Keratinocyte (primary cell): ENCODE data around the gene MTA1.

Source experiments
- EZH2 ChIP-seq: IDR thresholded peaks from one replicate; pipeline ENCODE4 v1.6.1; 2012; ENCODE audit warnings: inconsistent platforms, mild to moderate bottlenecking, low read length, moderate library complexity
- TF ChIP-seq, protein P1 (sequence below), 3 experiments: IDR thresholded peaks in 1 of 3; conservative IDR thresholded peaks in 1 of 3; optimal IDR thresholded peaks in 1 of 3; 2 replicates in 2 of 3; 3 replicates in 1 of 3; pipeline versions ENCODE3 to v1.5.1; 2011; ENCODE audit warnings: low read length in 3 of 3, mild to moderate bottlenecking in 3 of 3, moderate library complexity in 2 of 3, control low read depth in 1 of 3, inconsistent platforms in 1 of 3; ENCODE audit not compliant: insufficient read depth in 2 of 3; ENCODE audit errors: extremely low read depth in 1 of 3

DNA sequence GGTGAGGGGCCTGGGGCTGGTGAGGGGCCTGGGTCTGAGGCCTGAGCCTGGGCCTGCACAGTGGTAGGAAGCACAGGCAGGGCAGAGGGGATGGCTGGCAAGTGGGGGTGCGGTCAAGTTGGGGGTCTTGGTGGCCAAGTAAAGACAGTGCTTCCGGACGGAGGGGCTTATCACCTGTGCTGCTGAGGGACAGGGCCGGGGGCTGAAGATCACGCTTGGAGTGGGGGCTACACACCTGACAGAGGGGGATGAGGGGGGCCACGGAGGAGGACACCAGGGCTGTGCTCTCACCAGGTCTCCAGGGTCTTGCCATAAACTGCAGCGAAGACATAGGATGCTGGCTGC, 83.6 kb downstream of the MTA1 start:
- TF ChIP-seq, protein P1, sequence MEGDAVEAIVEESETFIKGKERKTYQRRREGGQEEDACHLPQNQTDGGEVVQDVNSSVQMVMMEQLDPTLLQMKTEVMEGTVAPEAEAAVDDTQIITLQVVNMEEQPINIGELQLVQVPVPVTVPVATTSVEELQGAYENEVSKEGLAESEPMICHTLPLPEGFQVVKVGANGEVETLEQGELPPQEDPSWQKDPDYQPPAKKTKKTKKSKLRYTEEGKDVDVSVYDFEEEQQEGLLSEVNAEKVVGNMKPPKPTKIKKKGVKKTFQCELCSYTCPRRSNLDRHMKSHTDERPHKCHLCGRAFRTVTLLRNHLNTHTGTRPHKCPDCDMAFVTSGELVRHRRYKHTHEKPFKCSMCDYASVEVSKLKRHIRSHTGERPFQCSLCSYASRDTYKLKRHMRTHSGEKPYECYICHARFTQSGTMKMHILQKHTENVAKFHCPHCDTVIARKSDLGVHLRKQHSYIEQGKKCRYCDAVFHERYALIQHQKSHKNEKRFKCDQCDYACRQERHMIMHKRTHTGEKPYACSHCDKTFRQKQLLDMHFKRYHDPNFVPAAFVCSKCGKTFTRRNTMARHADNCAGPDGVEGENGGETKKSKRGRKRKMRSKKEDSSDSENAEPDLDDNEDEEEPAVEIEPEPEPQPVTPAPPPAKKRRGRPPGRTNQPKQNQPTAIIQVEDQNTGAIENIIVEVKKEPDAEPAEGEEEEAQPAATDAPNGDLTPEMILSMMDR (optimal IDR thresholded peaks at IDR 0.05 in 1 of 3, IDR thresholded peaks at IDR 0.05 in 1 of 3, conservative IDR thresholded peaks at IDR 0.05 in 1 of 3; ENCODE audit: extremely low read depth in 1 of 3, insufficient read depth in 2 of 3, low read length in 3 of 3): no peak
- TF ChIP-seq EZH2: no peak
